ENCODE measurements around the gene EGFL7.

EGFL7 gene

DNA sequence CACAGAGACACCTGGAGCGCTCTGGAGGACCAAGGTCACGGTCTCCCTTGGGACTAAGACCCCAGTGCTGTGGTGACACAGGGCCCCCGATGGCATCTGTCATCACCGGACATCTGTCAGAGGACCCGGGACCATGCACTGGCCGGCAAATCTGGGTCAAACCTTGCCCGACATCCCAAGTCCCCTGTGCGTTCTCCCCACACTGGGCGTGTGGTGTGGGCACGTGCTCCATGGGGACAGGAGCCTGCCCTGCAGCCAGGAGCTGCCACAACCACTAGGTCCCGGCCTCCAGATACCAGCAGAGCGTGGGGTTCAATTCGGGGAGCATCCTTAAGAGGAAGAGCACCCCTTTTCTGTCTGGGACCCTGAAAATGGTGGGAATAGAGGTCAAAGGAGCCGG lies 21.0 kb downstream of the EGFL7 start:
- no peak for DNase-seq (ENCODE audit: low spot score)
- TF ChIP-seq, protein P1, sequence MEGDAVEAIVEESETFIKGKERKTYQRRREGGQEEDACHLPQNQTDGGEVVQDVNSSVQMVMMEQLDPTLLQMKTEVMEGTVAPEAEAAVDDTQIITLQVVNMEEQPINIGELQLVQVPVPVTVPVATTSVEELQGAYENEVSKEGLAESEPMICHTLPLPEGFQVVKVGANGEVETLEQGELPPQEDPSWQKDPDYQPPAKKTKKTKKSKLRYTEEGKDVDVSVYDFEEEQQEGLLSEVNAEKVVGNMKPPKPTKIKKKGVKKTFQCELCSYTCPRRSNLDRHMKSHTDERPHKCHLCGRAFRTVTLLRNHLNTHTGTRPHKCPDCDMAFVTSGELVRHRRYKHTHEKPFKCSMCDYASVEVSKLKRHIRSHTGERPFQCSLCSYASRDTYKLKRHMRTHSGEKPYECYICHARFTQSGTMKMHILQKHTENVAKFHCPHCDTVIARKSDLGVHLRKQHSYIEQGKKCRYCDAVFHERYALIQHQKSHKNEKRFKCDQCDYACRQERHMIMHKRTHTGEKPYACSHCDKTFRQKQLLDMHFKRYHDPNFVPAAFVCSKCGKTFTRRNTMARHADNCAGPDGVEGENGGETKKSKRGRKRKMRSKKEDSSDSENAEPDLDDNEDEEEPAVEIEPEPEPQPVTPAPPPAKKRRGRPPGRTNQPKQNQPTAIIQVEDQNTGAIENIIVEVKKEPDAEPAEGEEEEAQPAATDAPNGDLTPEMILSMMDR (IDR thresholded peaks at IDR 0.05; ENCODE audit: borderline replicate concordance, control extremely low read depth, extremely low read depth, insufficient read depth, missing control alignments), result no peak
- in situ Hi-C loops (cut with MboI; ENCODE audit: low sequenced_read_pairs, unreplicated experiment), result no loop called here

DNA sequence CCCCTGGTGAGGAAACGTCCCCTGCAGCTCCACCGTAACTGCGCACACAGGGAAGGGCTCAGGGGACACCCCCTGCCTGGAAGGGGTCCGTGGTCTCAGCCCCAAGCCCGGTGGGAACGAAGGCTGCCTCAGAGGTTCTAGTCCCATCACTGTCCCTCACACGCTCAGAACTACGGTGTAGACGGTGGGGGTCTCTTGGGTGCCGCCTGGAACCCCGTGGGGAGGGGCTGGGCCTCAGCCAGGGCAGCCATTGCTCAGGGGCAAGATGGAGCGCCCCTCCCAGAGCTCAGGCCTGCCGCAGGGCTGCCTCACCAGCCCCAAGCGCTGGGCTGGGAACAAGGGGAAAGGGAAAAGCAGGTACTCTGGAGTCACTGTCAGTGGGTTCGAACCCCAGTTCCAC lies 21.6 kb downstream of the EGFL7 start:
- TF ChIP-seq, protein P1 (IDR thresholded peaks at IDR 0.05; ENCODE audit: borderline replicate concordance, control extremely low read depth, extremely low read depth, insufficient read depth, missing control alignments), result no peak
- no peak for DNase-seq (ENCODE audit: low spot score)
- in situ Hi-C loops (cut with MboI; ENCODE audit: low sequenced_read_pairs, unreplicated experiment), result no loop called here

DNA sequence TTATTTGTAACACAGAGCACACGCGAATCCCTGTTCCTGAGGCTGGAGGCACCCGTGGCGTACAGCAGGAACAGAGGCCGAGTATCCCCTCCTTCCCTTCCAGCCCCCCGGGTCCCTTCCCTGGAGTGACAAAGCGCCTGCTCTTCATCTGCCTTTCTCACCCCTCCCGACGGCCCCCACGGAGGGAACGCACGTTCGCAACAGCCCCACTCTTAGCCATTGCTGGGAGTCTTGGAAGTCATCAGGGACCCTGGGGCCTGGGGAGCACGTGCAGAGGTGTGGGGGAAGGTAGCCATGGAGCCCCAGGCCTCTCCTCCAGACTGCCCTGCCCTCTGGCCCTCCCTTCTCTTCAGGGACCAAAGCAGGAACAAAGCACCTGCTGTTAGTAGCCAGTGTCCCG lies 22.1 kb downstream of the EGFL7 start:
- TF ChIP-seq, protein P1 (IDR thresholded peaks at IDR 0.05; ENCODE audit: borderline replicate concordance, control extremely low read depth, extremely low read depth, insufficient read depth, missing control alignments), result no peak
- in situ Hi-C loops (cut with MboI; ENCODE audit: low sequenced_read_pairs, unreplicated experiment), result no loop called here
- no peak for DNase-seq (ENCODE audit: low spot score)

DNA sequence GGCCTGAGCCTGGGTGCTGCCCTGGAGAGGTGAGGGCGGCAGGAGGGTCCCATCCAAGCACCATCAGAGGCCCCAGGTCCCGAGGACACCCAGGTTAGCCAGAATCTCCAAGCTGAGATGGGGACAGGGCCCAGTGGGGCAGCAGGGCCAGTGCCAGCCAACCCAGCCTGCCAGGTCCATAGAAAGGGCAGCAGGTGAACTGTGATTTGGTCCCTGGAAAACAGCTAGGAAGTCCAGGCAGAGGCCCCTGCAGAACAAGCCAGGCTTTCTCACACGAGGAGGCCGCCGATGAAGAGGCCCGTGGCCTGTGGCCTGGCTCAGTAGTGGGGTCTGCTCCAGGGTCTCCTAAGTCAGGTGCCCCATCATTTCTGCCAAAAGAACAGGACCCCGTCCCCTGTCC lies 22.5 kb downstream of the EGFL7 start:
- in situ Hi-C loops (cut with MboI; ENCODE audit: low sequenced_read_pairs, unreplicated experiment), result no loop called here
- TF ChIP-seq, protein P1 (IDR thresholded peaks at IDR 0.05; ENCODE audit: borderline replicate concordance, control extremely low read depth, extremely low read depth, insufficient read depth, missing control alignments), result no peak
- DNase-seq (ENCODE audit: low spot score), result no peak

DNA sequence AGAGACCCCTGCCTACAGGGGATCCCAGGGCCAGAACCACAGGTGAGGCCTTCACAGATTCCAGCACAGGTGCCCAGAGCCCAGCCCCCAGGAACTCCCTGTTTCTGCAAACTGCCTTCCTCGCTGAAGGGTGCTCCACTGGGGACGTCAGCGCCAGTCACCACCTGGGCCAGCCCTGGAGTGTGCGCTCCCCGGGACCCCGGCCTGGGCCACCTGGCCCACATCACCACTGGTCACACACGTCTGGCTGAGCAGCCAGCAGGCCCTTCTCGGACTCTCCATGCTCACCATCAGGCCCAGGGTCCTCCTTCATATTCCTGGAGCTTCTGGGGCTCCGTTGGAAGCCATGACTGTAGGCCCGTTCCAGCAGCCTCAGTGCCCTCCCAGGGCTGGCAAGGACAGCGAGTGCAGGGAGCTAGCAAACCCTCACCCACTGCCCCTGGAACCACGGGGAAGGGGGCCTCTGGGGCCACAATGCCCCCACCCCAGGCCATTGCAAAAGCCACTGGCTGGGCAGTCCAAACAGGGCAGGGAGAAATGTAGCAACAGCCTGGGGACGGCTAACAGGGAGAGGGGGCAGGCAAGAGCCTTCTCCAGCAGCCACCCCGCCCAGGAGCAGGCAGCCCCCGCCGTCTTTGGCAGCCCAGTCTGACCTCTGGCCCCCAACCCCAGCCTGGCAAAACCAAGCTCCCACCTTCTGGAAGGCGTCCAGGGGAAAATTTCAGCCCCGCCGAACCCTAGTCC lies 23.2 kb downstream of the EGFL7 start:
- no peak for DNase-seq (ENCODE audit: low spot score)
- in situ Hi-C loops (cut with MboI; ENCODE audit: low sequenced_read_pairs, unreplicated experiment), result no loop called here
- TF ChIP-seq, protein P1 (IDR thresholded peaks at IDR 0.05; ENCODE audit: borderline replicate concordance, control extremely low read depth, extremely low read depth, insufficient read depth, missing control alignments), result no peak

DNA sequence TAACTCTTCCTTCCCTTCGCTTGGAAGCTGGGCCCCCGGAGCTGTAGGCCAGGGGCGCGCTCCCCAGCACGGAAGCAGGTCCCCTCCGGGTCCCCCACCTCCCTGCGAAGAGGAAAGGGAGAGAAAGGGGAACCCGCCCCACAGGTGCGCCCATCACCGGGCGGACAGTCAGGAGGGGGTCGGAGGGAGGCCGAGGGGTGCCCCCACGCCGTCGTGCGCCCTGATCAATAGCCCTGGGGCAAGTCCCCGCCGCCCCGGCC lies 23.7 kb downstream of the EGFL7 start:
- no peak for DNase-seq (ENCODE audit: low spot score)
- in situ Hi-C loops (cut with MboI; ENCODE audit: low sequenced_read_pairs, unreplicated experiment), result no loop called here
- TF ChIP-seq, protein P1 (IDR thresholded peaks at IDR 0.05; ENCODE audit: borderline replicate concordance, control extremely low read depth, extremely low read depth, insufficient read depth, missing control alignments), result no peak
